Stimulated activated CD4-positive, alpha-beta T cell treated with anti-CD3 and anti-CD28 coated beads, Interleukin-1b, Interleukin-23, amount 100 ng/mL, for 24 hours (primary cell): ENCODE data around the gene STMN1.

Experiments
- DNase-seq, 4 experiments: peaks; one replicate each; pipeline ENCODE4 v3.0.0-alpha.2; 2020; ENCODE audit warnings: low read depth in 4 of 4, low spot score in 1 of 4

Gene STMN1

GRCh38 chr1:25871704-25872494 lies 34.3 kb downstream of the STMN1 start:
- no peak for DNase-seq

GRCh38 chr1:25871086-25871703 lies 35.0 kb downstream of the STMN1 start:
- DNase-seq: no peak

GRCh38 chr1:25870614-25871013 lies 35.6 kb downstream of the STMN1 start:
- DNase-seq: no peak

- DNase-seq: no peak
Observed at GRCh38 chr1:25869909-25870606, 36.2 kb downstream of the STMN1 start.

GRCh38 chr1:25867210-25867991 lies 38.8 kb downstream of the STMN1 start:
- DNase-seq: no peak

- no peak for DNase-seq
Observed at GRCh38 chr1:25866288-25866687, 39.9 kb downstream of the STMN1 start.

GRCh38 chr1:25864434-25864833 lies 41.8 kb downstream of the STMN1 start:
- no peak for DNase-seq

- no peak for DNase-seq
Observed at GRCh38 chr1:25863486-25864262, 42.5 kb downstream of the STMN1 start.

GRCh38 chr1:25862785-25863485 lies 43.3 kb downstream of the STMN1 start:
- no peak for DNase-seq

GRCh38 chr1:25861316-25862286 lies 44.6 kb downstream of the STMN1 start:
- no peak for DNase-seq

GRCh38 chr1:25858906-25859789 lies 47.1 kb downstream of the STMN1 start, which contains the start of gene AUNIP:
Gene AUNIP, minus strand, starts transcription at chr1:25859457. Its CDS starts 100 bp downstream, at chr1:25859357.
- peak; percentile 85 to 90 (median 89) for DNase-seq

GRCh38 chr1:25858494-25858893 lies 47.7 kb downstream of the STMN1 start:
- DNase-seq: no peak

- no peak for DNase-seq
Observed at GRCh38 chr1:25856856-25857255, 49.4 kb downstream of the STMN1 start.

GRCh38 chr1:25854554-25854953 lies 51.7 kb downstream of the STMN1 start:
- no peak for DNase-seq
